Endothelial cell (in vitro differentiated cells): Measurements from ENCODE around the gene SHROOM1. TPM values are rescaled to one million over a fixed set of nuclear protein-coding genes. Genes with fewer than 3 reads are reported as not detected.

ENCODE experiments used
- DNase-seq: peaks from one replicate; pipeline ENCODE4 v3.0.0; 2021; ENCODE audit warnings: low spot score
- H3K27ac Mint-ChIP-seq: one replicate; pipeline ENCODE4 v1.8.0; 2021; ENCODE audit warnings: mixed read lengths, inconsistent platforms; ENCODE audit not compliant: unreplicated experiment
- H3K27me3 Mint-ChIP-seq: one replicate; pipeline ENCODE4 v1.8.0; 2021; ENCODE audit warnings: mild to moderate bottlenecking, moderate library complexity, mixed read lengths, inconsistent platforms; ENCODE audit not compliant: unreplicated experiment
- H3K36me3 Mint-ChIP-seq: one replicate; pipeline ENCODE4 v1.8.0; 2021; ENCODE audit warnings: mild to moderate bottlenecking, low read depth, mixed read lengths, inconsistent platforms; ENCODE audit not compliant: unreplicated experiment
- H3K4me1 Mint-ChIP-seq: one replicate; pipeline ENCODE4 v1.8.0; 2021; ENCODE audit warnings: mild to moderate bottlenecking, mixed read lengths, inconsistent platforms; ENCODE audit not compliant: unreplicated experiment
- H3K4me3 Mint-ChIP-seq: one replicate; pipeline ENCODE4 v1.8.0; 2021; ENCODE audit warnings: mild to moderate bottlenecking, mixed read lengths, inconsistent platforms; ENCODE audit not compliant: unreplicated experiment
- H3K9me3 Mint-ChIP-seq: one replicate; pipeline ENCODE4 v1.8.0; 2021; ENCODE audit warnings: mixed read lengths, inconsistent platforms; ENCODE audit not compliant: unreplicated experiment
- total RNA-seq: library from RNA; stranded (reverse); fragmentation: NEBNext Ultra II Directional; extraction: Animal tissue kit (Norgen Biotek cat#: 25700); gene quantifications from one replicate; pipeline ENCODE4 v1.2.1, GENCODE V29; 2021; ENCODE audit not compliant: unreplicated experiment
- TF ChIP-seq, protein P1 (sequence below): fragments of 200-600 bp; sonication (generic); IDR thresholded peaks from one replicate; pipeline ENCODE4 v1.5.0; 2021; ENCODE audit warnings: antibody characterized with exemption; ENCODE audit not compliant: unreplicated experiment

The SHROOM1 gene
- total RNA-seq, 1 donor from 2014 or later = 5.6 TPM

DNA sequence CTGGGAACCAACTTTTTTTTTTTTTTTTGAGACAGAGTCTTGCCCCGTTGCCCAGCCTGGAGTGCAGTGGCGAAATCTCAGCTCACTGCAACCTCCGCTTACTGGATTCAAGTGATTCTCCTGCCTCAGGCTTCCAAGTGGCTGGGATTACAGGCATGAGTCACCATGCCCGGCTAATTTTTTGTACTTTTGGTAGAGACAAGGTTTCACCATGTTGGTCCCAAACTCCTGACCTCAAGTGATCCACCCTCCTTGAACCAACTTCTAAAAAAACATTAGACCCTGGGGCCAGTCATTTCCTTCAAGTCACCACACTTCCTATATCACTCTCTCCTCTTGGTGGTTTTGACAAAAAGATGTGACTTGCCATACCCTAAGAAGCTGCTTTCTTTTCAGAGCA is 10.9 kb upstream of the SHROOM1 start:
- peaks cover 2% of the 10 kb centered on the region for H3K27me3 Mint-ChIP-seq
- TF ChIP-seq, protein P1, sequence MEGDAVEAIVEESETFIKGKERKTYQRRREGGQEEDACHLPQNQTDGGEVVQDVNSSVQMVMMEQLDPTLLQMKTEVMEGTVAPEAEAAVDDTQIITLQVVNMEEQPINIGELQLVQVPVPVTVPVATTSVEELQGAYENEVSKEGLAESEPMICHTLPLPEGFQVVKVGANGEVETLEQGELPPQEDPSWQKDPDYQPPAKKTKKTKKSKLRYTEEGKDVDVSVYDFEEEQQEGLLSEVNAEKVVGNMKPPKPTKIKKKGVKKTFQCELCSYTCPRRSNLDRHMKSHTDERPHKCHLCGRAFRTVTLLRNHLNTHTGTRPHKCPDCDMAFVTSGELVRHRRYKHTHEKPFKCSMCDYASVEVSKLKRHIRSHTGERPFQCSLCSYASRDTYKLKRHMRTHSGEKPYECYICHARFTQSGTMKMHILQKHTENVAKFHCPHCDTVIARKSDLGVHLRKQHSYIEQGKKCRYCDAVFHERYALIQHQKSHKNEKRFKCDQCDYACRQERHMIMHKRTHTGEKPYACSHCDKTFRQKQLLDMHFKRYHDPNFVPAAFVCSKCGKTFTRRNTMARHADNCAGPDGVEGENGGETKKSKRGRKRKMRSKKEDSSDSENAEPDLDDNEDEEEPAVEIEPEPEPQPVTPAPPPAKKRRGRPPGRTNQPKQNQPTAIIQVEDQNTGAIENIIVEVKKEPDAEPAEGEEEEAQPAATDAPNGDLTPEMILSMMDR = no peak
- peaks cover 29% of the 10 kb centered on the region for H3K4me1 Mint-ChIP-seq
- no peaks in the 10 kb centered on the region for H3K9me3 Mint-ChIP-seq
- H3K36me3 Mint-ChIP-seq = no peaks in the 10 kb centered on the region
- no peak overlapping the region for H3K27ac Mint-ChIP-seq
- DNase-seq = no peak
- no peak overlapping the region for H3K4me3 Mint-ChIP-seq

DNA sequence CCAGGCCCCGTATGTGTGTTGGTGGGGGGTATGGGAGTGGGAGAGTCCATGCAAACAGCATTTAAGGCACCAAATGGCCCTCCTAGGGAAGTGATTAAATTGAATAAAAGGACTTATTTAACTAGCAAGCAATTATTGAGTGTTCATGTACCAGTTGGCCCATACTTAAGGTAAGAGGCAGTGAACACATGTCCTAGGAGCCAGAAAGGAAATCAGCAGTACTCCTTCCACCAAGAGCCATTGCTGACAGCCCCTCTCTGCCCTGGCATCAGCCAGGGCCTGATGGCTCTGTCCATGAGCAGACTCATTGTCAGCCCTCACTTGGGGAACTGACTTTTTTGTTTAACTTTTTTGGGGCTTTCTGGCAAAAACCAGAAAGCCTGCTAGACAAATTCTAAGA is 10.4 kb upstream of the SHROOM1 start:
- DNase-seq = no peak
- Mint-ChIP-seq H3K36me3 (no peaks in the 10 kb centered on the region), H3K9me3 (no peaks in the 10 kb centered on the region), H3K4me3 (no peak overlapping the region), H3K27me3 (peaks cover 2% of the 10 kb centered on the region), H3K4me1 (peaks cover 31% of the 10 kb centered on the region), H3K27ac (peak overlapping the region; percentile 91)
- TF ChIP-seq, protein P1 = no peak

DNA sequence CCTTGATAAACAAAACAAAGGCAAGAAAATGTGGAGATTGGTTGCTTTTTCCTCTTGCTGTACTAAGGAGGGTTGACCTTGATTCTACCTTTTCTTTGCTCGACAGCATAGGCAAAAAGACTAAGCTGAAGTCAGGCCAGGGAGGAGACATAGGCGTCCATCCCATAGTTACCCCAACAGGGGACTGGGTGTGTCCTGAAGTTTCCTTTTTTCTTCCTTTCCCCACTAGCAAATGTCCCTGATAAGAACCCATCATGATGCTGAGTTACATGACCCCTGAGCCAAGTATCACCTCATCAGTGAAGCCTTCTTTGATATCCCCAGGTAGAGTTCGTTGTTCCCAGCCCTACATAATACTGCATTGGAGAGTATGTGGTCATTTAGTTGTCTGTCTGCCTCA is 9.9 kb upstream of the SHROOM1 start:
- no peak for DNase-seq
- H3K27ac Mint-ChIP-seq = peak overlapping the region; percentile 91

DNA sequence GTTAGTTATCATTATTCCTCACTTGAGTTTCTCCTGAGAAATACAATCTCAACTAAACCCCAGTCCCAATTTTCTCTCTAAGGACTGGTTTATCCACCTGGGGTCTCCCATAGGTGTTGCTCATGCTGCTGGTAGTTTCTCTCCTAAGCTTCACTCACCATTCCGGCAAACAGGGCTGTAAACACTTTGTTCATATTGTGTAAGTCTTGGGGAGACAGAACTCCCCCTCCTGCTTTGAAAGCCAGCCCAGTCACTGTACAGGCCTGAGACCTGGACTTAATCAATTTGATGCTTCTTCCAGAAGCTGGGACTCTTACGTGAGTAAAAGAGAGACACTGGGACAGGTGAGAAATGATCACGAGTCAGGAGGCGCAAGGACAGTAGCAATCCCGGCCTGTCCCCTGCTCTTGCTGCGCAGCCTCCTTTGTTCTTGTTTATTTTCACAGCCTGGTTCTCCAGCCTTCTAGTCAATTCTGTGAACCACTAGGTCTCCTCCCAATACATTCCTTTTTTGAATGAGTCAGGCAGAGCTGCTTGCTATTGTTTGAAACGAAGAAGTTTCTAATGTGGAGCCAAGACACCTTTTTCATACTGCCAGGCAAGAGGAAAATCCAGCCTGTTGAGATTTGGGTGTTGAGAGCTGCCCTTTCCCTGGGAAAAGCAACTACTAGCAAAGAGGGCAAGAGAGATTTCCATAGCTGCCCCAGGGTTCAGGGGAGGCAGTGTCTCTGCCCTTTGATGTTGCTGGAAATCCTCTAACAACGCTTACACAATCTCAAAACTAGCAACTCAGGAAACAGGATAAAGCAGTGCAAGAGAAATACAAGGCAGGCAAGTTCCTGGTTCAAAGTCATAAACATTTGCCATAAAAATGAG is 9.2 kb upstream of the SHROOM1 start:
- DNase-seq = no peak
- H3K27ac Mint-ChIP-seq = peak overlapping the region; percentile 91

More for the DNA sequence above, 9.9 kb upstream of the SHROOM1 start:
- Mint-ChIP-seq H3K4me3 (no peak overlapping the region), H3K9me3 (no peaks in the 10 kb centered on the region), H3K4me1 (peaks cover 31% of the 10 kb centered on the region), H3K36me3 (no peaks in the 10 kb centered on the region), H3K27me3 (no peaks in the 10 kb centered on the region)
- TF ChIP-seq, protein P1 = no peak

More for the DNA sequence above, 9.2 kb upstream of the SHROOM1 start:
- H3K4me1 Mint-ChIP-seq = peaks cover 31% of the 10 kb centered on the region
- TF ChIP-seq, protein P1 = no peak
- H3K4me3 Mint-ChIP-seq = no peak overlapping the region
- H3K9me3 Mint-ChIP-seq = no peaks in the 10 kb centered on the region
- H3K27me3 Mint-ChIP-seq = no peaks in the 10 kb centered on the region
- H3K36me3 Mint-ChIP-seq = no peaks in the 10 kb centered on the region
